ENCODE data around the gene PIP5K1A.

DNA sequence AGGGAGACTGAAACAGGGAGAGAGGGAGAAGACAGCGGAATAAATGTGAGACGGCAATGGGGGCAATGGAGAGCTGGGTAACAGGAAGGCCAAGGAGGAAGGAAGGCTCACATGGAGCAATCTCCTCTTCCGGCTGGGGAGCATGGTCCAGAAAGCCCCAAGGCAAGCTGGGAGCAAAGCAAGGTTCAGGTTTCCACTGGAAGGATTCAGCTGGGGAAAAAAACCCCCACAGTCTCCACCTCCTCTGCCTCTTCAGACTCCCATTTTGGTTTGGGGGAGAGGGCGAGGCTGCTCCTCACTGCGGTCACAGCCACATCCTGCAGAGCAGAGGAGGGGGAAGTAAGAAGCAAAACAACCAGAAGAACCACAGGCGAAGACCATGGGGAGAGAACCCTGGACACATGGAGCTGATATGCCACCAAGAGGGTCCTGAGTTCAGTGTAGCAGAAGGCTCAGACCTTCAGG is 41.3 kb upstream of the PIP5K1A start:
- TF ChIP-seq, protein P1, sequence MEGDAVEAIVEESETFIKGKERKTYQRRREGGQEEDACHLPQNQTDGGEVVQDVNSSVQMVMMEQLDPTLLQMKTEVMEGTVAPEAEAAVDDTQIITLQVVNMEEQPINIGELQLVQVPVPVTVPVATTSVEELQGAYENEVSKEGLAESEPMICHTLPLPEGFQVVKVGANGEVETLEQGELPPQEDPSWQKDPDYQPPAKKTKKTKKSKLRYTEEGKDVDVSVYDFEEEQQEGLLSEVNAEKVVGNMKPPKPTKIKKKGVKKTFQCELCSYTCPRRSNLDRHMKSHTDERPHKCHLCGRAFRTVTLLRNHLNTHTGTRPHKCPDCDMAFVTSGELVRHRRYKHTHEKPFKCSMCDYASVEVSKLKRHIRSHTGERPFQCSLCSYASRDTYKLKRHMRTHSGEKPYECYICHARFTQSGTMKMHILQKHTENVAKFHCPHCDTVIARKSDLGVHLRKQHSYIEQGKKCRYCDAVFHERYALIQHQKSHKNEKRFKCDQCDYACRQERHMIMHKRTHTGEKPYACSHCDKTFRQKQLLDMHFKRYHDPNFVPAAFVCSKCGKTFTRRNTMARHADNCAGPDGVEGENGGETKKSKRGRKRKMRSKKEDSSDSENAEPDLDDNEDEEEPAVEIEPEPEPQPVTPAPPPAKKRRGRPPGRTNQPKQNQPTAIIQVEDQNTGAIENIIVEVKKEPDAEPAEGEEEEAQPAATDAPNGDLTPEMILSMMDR (IDR thresholded peaks at IDR 0.05) = no peak
- no peak for TF ChIP-seq POLR2A (IDR thresholded peaks at IDR 0.05)

Measured in stomach (tissue), 4 donors.